ENCODE data around the gene ICA1.
"Not testable (repeated sequence)": the region's sequence is repeated elsewhere in the genome, so short reads cannot be mapped to it uniquely, and the experiment has no call there.

Gene ICA1

GRCh38 chr7:8260871-8261694 lies 884 bp downstream of the ICA1 start:
- peak; percentile 64 for DNase-seq

DNA sequence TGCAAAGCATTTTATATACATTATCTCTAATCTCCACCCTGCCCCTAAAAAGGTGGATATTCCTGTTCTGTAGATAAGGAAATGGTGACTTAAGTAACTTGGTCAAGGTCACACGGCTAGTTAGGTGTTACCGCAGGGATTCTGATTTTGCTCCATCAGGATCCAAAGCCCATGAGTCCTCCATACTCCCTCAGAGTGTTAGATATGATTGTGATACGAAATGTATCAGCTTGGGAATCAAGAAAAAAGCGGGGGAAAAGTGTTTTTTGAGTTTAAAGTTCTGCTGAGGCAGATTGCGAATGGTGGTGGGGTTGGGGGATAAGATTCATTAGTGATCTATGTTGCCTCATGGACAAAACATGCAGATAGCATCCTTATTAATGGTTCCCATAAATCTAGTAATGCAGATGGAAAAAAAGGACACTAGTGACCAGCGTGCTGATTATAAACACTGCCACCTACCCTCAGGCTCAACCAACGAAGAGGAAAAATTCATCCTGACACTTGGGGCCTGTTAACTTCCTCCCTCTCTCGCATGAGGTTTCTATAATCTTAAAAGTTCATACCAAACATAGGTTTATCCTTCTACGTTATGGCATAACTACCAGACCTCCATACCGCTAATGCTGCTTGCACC lies 2.3 kb downstream of the ICA1 start:
- DNase-seq: no peak

GRCh38 chr7:8258734-8259133 lies 3.2 kb downstream of the ICA1 start:
- DNase-seq: no peak

GRCh38 chr7:8258166-8258565 lies 3.8 kb downstream of the ICA1 start:
- no peak for DNase-seq

GRCh38 chr7:8255680-8256655 lies 6.0 kb downstream of the ICA1 start:
- DNase-seq: no peak

- peak; percentile 65 for DNase-seq
Measured at GRCh38 chr7:8254667-8255066, 7.3 kb downstream of the ICA1 start.

GRCh38 chr7:8254215-8254614 lies 7.8 kb downstream of the ICA1 start:
- DNase-seq: no peak

GRCh38 chr7:8251195-8251594 lies 10.8 kb downstream of the ICA1 start:
- no peak for DNase-seq

GRCh38 chr7:8250547-8250946 lies 11.4 kb downstream of the ICA1 start:
- DNase-seq: no peak

- no peak for DNase-seq
Measured at GRCh38 chr7:8249121-8249520, 12.8 kb downstream of the ICA1 start.

DNA sequence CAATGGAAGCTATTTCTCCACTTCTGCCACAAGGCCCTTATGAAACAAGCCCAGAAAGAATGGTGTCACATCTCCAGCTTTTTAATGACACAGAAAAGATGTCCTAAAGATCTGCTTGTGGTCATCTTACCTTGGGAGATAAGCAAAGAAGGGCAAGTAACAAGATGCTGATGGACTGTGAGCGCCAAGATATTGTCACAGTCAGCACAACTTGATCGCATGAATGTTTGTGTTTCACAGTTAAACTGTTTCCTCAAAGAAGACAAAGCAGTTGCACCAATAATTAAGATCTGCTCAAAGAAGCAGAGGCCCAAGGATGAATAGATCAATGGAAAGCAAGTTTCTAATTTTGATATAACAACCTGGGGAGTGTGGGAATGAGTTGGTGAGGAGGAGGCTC lies 15.9 kb downstream of the ICA1 start:
- no peak for DNase-seq

GRCh38 chr7:8245032-8245431 lies 16.9 kb downstream of the ICA1 start:
- DNase-seq: not testable (repeated sequence)

- DNase-seq: not testable (repeated sequence)
Measured at GRCh38 chr7:8243059-8243458, 18.9 kb downstream of the ICA1 start.

GRCh38 chr7:8239702-8240362 lies 22.1 kb downstream of the ICA1 start:
- DNase-seq: not testable (repeated sequence)

DNA sequence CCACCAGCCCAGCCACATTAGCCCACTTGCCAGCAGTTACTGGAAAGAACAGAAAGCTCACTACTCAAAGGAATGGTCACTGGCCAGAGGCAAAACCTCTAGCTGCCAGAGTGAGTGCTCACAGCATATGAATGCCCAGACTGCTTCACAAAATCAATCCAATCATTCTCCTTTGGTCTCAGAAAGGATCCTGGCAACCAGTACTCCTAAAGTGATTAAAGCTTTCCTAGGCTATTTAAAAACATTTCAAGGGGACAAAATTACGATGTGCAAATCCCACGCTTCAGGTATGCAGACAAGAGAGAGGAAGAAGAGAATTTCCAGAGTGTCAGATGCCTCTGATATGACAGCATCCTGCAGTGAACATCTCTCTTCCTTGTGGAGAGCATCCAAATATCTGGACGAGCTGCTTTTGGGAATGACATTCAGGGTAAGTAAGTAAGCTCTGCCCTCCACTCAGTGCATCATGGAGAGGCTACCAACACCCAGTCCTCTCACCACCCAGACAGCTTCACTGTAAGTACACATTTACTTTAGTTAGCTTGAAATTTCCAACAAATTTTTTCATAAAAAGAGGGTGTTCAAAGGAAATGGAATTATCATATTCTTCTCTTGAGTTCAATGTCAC lies 25.1 kb downstream of the ICA1 start:
- DNase-seq: no peak

GRCh38 chr7:8232999-8233847 lies 28.7 kb downstream of the ICA1 start:
- DNase-seq: no peak

DNA sequence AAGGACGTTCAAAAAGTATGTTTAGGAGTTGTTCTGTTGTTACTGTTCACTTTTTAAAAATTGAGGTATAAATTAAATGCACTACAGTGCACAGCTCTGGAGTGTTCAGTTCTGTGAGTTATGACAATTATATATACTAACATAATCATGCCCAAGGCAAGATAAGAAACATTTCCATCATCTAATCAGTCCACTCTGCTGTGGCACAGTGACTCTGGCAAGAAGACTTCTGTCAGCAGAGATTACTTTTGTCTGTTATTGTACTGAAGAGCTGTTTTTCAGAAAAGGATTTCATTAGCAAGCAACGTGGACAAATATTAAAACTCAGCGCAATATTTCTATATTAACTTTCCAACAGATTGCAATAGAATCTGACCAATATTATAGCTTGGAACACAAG lies 32.0 kb downstream of the ICA1 start:
- DNase-seq: no peak

DNA sequence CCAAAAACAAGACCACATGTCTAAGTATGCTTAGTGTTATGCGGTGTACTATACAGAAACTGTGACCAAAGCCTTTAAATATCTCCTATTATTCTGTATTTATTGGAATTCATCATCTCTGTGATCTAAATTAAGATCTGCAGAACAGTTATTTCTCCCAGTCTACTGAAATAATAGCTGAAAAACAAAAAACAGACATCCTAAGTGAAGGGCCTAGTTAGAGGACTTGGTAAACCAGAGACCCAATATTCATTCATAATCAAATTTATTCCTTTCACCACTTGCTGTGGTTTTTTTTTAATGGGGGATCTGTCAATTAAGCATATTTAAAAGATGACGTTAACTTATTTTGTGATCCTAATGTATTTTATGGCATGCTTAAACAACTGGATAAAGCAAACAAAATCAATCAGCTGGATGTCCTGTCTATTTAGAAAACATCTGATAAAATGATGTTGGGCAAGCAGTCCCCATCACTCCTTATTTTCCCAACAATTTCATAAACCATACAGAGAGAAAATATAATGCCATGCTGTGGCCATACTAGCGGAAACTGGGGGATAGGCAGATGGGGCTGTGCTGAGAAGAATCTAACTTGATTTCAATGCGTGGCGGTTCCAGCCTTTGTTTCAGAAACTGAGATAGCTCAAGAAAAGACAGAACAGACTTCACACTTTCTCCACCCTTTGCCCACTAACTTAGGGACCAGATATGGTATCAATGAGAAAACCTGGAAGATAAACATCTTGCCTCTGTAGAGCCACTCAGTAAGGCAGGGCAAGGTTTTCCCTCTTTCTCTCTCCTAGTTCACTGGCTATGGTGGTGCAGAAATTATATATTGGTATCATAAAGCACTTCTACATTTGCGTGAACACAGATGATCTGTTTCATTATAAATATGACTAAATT lies 32.9 kb downstream of the ICA1 start:
- no peak for DNase-seq

- DNase-seq: no peak
Measured at GRCh38 chr7:8228068-8228467, 33.9 kb downstream of the ICA1 start.

- DNase-seq: no peak
Measured at GRCh38 chr7:8227261-8227660, 34.7 kb downstream of the ICA1 start.
